KOPT-K1 (cell line): ENCODE measurements around the gene ACOT11.
"Not testable (repeated sequence)": the region's sequence is repeated elsewhere in the genome, so short reads cannot be mapped to it uniquely, and the experiment has no call there.

Experiments
- H3K27ac ChIP-seq: fragments of 200-600 bp; sonication (generic); 2 replicates; pipeline ENCODE4 v1.5.1; 2016; ENCODE audit warnings: antibody characterized with exemption, mild to moderate bottlenecking, low read depth, low read length; ENCODE audit not compliant: poor library complexity, severe bottlenecking
- H3K36me3 ChIP-seq: fragments of 200-600 bp; sonication (generic); 2 replicates; pipeline ENCODE4 v1.5.1; 2017; ENCODE audit warnings: antibody characterized with exemption, mild to moderate bottlenecking, low read length, moderate library complexity; ENCODE audit not compliant: insufficient read depth
- H3K9me3 ChIP-seq: fragments of 200-600 bp; sonication (generic); 2 replicates; pipeline ENCODE4 v1.5.1; 2017; ENCODE audit warnings: antibody characterized with exemption, low read length, mild to moderate bottlenecking; ENCODE audit not compliant: insufficient read depth, poor library complexity, severe bottlenecking

Gene ACOT11

GRCh38 chr1:54519709-54520108 is 28.3 kb upstream of the ACOT11 start:
- Histone ChIP-seq H3K27ac (no peak overlapping the region), H3K9me3 (no peaks in the 10 kb centered on the region), H3K36me3 (no peaks in the 10 kb centered on the region)

GRCh38 chr1:54520631-54521321 is 27.3 kb upstream of the ACOT11 start:
- Histone ChIP-seq H3K27ac (no peak overlapping the region), H3K36me3 (no peaks in the 10 kb centered on the region)

GRCh38 chr1:54526565-54526964 is 21.5 kb upstream of the ACOT11 start:
- not testable (repeated sequence) for H3K9me3 ChIP-seq, H3K27ac ChIP-seq, H3K36me3 ChIP-seq

More at GRCh38 chr1:54520631-54521321, 27.3 kb upstream of the ACOT11 start:
- no peaks in the 10 kb centered on the region for H3K9me3 ChIP-seq

- Histone ChIP-seq H3K27ac (no peak overlapping the region), H3K36me3 (no peaks in the 10 kb centered on the region)
Measured at GRCh38 chr1:54528613-54529012, 19.4 kb upstream of the ACOT11 start.

GRCh38 chr1:54532033-54532432 is 16.0 kb upstream of the ACOT11 start:
- no peak overlapping the region for H3K27ac ChIP-seq
- no peaks in the 10 kb centered on the region for H3K36me3 ChIP-seq
- no peaks in the 10 kb centered on the region for H3K9me3 ChIP-seq

More at GRCh38 chr1:54528613-54529012, 19.4 kb upstream of the ACOT11 start:
- H3K9me3 ChIP-seq: no peaks in the 10 kb centered on the region

GRCh38 chr1:54536656-54537055 is 11.4 kb upstream of the ACOT11 start:
- not testable (repeated sequence) for H3K27ac ChIP-seq, H3K9me3 ChIP-seq, H3K36me3 ChIP-seq

GRCh38 chr1:54537611-54538010 is 10.4 kb upstream of the ACOT11 start:
- no peak overlapping the region for H3K27ac ChIP-seq
- H3K9me3 ChIP-seq: no peaks in the 10 kb centered on the region
- H3K36me3 ChIP-seq: no peaks in the 10 kb centered on the region

GRCh38 chr1:54538538-54538937 is 9.5 kb upstream of the ACOT11 start:
- no peak overlapping the region for H3K27ac ChIP-seq

GRCh38 chr1:54540582-54541295 is 7.3 kb upstream of the ACOT11 start:
- Histone ChIP-seq H3K27ac (no peak overlapping the region), H3K36me3 (no peaks in the 10 kb centered on the region), H3K9me3 (no peaks in the 10 kb centered on the region)

More at GRCh38 chr1:54538538-54538937, 9.5 kb upstream of the ACOT11 start:
- no peaks in the 10 kb centered on the region for H3K36me3 ChIP-seq
- H3K9me3 ChIP-seq: no peaks in the 10 kb centered on the region

GRCh38 chr1:54542120-54542961 is 5.7 kb upstream of the ACOT11 start:
- Histone ChIP-seq H3K9me3 (no peaks in the 10 kb centered on the region), H3K36me3 (no peaks in the 10 kb centered on the region), H3K27ac (peak overlapping the region; percentile 47)

GRCh38 chr1:54542962-54543539 is 5.0 kb upstream of the ACOT11 start:
- H3K36me3 ChIP-seq: no peaks in the 10 kb centered on the region
- peak overlapping the region; percentile 47 for H3K27ac ChIP-seq
- H3K9me3 ChIP-seq: no peaks in the 10 kb centered on the region

- Histone ChIP-seq H3K36me3 (no peaks in the 10 kb centered on the region), H3K27ac (no peak overlapping the region), H3K9me3 (no peaks in the 10 kb centered on the region)
Measured at GRCh38 chr1:54543729-54544496, 4.1 kb upstream of the ACOT11 start.

- Histone ChIP-seq H3K27ac (no peak overlapping the region), H3K9me3 (no peaks in the 10 kb centered on the region), H3K36me3 (no peaks in the 10 kb centered on the region)
Measured at GRCh38 chr1:54545916-54546635, 2.0 kb upstream of the ACOT11 start.
